GM12865 (cell line): ENCODE measurements around the gene S100A2.
"Not testable (repeated sequence)": the region's sequence is repeated elsewhere in the genome, so short reads cannot be mapped to it uniquely, and the experiment has no call there.

ENCODE experiments used
- DNase-seq: peaks from one replicate; pipeline ENCODE4 v3.0.0; 2010; ENCODE audit warnings: low read depth
- H3K4me3 ChIP-seq: 2 replicates; pipeline ENCODE4 v1.5.1; 2011; ENCODE audit warnings: mild to moderate bottlenecking, low read depth, low read length, control low read depth
- CTCF ChIP-seq: IDR thresholded peaks from 2 replicates; pipeline ENCODE4 v1.5.1; 2011; ENCODE audit warnings: low read length, control low read depth, low read depth, inconsistent platforms; ENCODE audit not compliant: insufficient read depth; ENCODE audit errors: missing control alignments

The S100A2 gene

GRCh38 chr1:153583976-153584375 lies 18.3 kb upstream of the S100A2 start:
- no peak for DNase-seq
- no peak for TF ChIP-seq CTCF
- H3K4me3 ChIP-seq: no peak overlapping the region

- DNase-seq, H3K4me3 ChIP-seq: not testable (repeated sequence)
Measured at GRCh38 chr1:153583514-153583913, 17.9 kb upstream of the S100A2 start.

GRCh38 chr1:153582836-153583235 lies 17.2 kb upstream of the S100A2 start:
- H3K4me3 ChIP-seq, DNase-seq: not testable (repeated sequence)

GRCh38 chr1:153578936-153579335 lies 13.3 kb upstream of the S100A2 start:
- no peak for TF ChIP-seq CTCF
- no peak overlapping the region for H3K4me3 ChIP-seq
- no peak for DNase-seq

- DNase-seq: no peak
- no peak overlapping the region for H3K4me3 ChIP-seq
- no peak for TF ChIP-seq CTCF
Measured at GRCh38 chr1:153578490-153578889, 12.8 kb upstream of the S100A2 start.

GRCh38 chr1:153577624-153578051 lies 12.0 kb upstream of the S100A2 start:
- no peak for TF ChIP-seq CTCF
- no peak for DNase-seq
- no peak overlapping the region for H3K4me3 ChIP-seq

GRCh38 chr1:153577138-153577537 lies 11.5 kb upstream of the S100A2 start:
- no peak overlapping the region for H3K4me3 ChIP-seq
- no peak for DNase-seq
- TF ChIP-seq CTCF: no peak

- H3K4me3 ChIP-seq, DNase-seq: not testable (repeated sequence)
Measured at GRCh38 chr1:153575497-153575896, 9.9 kb upstream of the S100A2 start.

GRCh38 chr1:153575081-153575491 lies 9.4 kb upstream of the S100A2 start:
- not testable (repeated sequence) for DNase-seq, H3K4me3 ChIP-seq

GRCh38 chr1:153573351-153573750 lies 7.7 kb upstream of the S100A2 start:
- TF ChIP-seq CTCF: no peak
- DNase-seq: no peak
- no peak overlapping the region for H3K4me3 ChIP-seq
